Astrocyte of the spinal cord (primary cell): ENCODE data around the gene SMC1B.

Source experiments
- DNase-seq: peaks from one replicate; pipeline ENCODE4 v3.0.0; 2011; ENCODE audit warnings: low read depth, low spot score
- H3K4me3 ChIP-seq: 2 replicates; pipeline ENCODE4 v1.5.1; 2011; ENCODE audit warnings: low read depth, mild to moderate bottlenecking, low read length, moderate library complexity
- in situ Hi-C: cut with HindIII; loops from 2 replicates; pipeline ENCODE4 v1.10.0; 2017; ENCODE audit warnings: low sequenced_read_pairs
- TF ChIP-seq, protein P1 (sequence below): IDR thresholded peaks from 2 replicates; pipeline ENCODE4 v1.5.1; 2012; ENCODE audit warnings: low read depth, mild to moderate bottlenecking, low read length, inconsistent platforms

Gene SMC1B

DNA sequence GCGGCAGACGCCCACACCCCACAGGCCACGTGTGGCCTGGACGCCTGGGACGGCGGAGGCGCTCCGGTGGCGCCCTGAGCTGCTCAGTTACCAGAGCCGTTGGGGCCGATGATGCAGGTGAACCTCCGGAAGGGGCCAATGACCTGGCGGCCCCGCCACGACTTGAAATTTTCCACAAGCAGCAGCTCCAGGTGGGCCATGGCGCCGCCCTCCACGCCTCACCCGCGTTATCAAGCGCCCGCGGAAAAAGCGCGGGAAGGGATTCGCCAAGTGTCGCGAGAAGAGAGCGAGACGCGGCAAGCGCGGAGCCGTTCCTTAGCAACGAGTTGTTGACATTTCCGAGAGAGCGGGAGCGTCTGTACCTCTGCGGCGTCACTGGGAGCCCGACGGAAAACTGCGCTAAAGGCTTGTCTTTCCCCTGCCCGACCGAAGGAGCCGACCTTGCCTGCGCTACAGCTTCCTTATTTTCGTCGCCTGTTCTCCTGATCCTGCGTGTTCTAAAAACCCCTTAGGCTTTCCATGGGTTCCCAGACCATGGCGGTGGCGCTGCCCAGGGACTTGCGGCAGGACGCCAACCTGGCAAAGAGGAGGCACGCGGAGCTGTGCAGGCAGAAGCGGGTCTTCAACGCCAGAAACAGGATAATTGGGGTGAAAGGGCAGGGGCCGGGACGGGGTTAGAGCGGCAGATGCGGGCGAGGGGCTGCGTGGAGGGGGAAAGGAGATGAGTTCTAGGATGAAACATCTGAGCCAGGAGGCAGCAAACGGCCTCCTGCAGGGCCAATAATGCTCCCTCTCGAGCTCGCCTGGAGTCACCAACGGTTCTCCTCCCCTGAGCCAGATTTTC is at the start of gene SMC1B, which contains the start of gene RIBC2:
Gene SMC1B, minus strand, starts transcription at position 232 of the 844 bp plus-strand sequence. Its CDS starts 32 bp downstream, at position 200.
Gene RIBC2, plus strand, starts transcription at position 326 of the 844 bp plus-strand sequence. Its CDS starts 194 bp downstream, at position 520.
- H3K4me3 ChIP-seq, result peak within 1 kb of the TSS; percentile 62
- in situ Hi-C loops, result no loop called here
- peak; percentile 79 for DNase-seq
- TF ChIP-seq, protein P1, sequence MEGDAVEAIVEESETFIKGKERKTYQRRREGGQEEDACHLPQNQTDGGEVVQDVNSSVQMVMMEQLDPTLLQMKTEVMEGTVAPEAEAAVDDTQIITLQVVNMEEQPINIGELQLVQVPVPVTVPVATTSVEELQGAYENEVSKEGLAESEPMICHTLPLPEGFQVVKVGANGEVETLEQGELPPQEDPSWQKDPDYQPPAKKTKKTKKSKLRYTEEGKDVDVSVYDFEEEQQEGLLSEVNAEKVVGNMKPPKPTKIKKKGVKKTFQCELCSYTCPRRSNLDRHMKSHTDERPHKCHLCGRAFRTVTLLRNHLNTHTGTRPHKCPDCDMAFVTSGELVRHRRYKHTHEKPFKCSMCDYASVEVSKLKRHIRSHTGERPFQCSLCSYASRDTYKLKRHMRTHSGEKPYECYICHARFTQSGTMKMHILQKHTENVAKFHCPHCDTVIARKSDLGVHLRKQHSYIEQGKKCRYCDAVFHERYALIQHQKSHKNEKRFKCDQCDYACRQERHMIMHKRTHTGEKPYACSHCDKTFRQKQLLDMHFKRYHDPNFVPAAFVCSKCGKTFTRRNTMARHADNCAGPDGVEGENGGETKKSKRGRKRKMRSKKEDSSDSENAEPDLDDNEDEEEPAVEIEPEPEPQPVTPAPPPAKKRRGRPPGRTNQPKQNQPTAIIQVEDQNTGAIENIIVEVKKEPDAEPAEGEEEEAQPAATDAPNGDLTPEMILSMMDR, result no peak

GRCh38 chr22:45462034-45462655 is 48.7 kb upstream of the SMC1B start:
- in situ Hi-C loops, result no loop called here
- TF ChIP-seq, protein P1, result no peak
- no peak for DNase-seq
- no peak overlapping the region for H3K4me3 ChIP-seq

GRCh38 chr22:45460288-45461109 is 47.1 kb upstream of the SMC1B start:
- TF ChIP-seq, protein P1, result no peak
- no peak overlapping the region for H3K4me3 ChIP-seq
- in situ Hi-C loops, result no loop called here
- peak; percentile 65 for DNase-seq

DNA sequence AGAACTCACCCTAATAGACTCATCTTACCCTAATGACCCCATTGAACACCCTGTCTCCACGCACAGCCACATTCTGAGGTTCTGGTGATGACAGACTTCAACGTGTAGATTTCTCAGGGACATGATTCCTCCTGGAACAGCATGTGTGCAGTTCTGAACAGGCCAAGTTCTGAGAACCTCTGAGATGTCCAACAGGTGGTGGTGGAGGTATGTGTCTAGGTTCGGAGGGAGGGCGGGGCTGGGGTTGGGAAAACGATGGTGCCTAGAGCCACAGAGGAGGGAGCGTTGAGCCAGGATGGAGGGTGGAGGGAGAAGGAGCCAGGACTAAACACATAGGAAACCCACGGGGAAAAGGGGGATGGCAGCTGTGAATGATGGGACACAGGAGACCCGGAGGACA is 45.8 kb upstream of the SMC1B start:
- no peak for DNase-seq
- no peak overlapping the region for H3K4me3 ChIP-seq
- in situ Hi-C loops, result no loop called here
- TF ChIP-seq, protein P1, result no peak

DNA sequence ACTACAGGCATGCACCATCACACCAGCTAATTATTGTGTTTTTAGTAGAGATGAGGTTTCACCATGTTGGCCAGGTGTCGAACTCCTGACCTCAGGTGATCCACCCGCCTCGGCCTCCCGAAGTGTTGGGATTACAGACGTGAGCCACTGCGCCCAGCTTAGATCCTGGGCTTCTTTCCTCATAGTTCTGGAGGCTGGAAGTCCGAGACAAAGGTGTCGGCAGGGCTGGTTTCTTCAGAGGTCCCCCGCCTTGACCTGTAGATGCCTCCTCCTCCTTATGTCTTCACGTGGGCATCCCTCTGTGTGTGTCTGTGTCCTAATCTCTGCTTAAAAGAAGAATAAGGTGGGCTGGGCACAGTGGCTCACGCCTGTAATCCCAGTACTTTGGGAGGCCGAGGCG is 45.1 kb upstream of the SMC1B start:
- DNase-seq, result no peak
- no peak overlapping the region for H3K4me3 ChIP-seq
- in situ Hi-C loops, result no loop called here
- TF ChIP-seq, protein P1, result no peak

DNA sequence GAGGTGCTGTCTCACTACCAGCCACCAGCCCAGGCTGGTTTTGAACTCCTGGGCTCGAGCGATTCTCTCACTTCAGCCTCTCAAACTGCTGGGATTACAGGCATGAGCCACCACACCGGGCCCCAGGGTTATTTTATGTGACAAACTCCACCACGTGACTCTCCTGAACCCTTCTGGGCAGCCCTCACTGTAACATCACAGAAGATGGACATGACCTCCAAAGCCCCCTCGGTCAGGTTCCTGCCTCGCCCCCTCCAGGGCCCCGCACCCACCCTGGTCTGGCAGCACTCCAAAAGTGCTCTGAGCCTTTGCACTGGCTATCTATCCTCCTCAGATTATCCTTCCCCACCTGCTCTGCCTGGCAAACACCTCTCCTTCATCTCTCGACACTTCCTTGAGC is 43.4 kb upstream of the SMC1B start:
- in situ Hi-C loops, result no loop called here
- no peak for DNase-seq
- TF ChIP-seq, protein P1, result no peak
- H3K4me3 ChIP-seq, result no peak overlapping the region
